Natural killer cell (primary cell): Measurements from ENCODE around the gene ELOVL1. TPM values are rescaled to one million over a fixed set of nuclear protein-coding genes. Genes with fewer than 3 reads are reported as not detected.

ENCODE experiments used
- ATAC-seq, 3 donors: fragments of 150-1000 bp in 2 of 3; fragments of 200-7000 bp in 1 of 3; cut with Tn5 transposase; 1 replicate in 1 of 3; 2 replicates in 2 of 3; pipeline ENCODE4 v1.10.0; 2021; ENCODE audit warnings: mild to moderate bottlenecking in 2 of 3, moderate library complexity in 2 of 3
- DNase-seq, 2 donors: peaks; one replicate each; pipeline versions ENCODE4 v3.0.0 to v3.0.0-alpha.2; 2013 to 2021; ENCODE audit warnings: mixed read lengths in 1 of 2
- H3K27ac ChIP-seq: one replicate; pipeline ENCODE4 v1.5.1; 2013; ENCODE audit warnings: mild to moderate bottlenecking, low read length
- H3K27me3 ChIP-seq: one replicate; pipeline ENCODE4 v1.6.1; 2013; ENCODE audit warnings: low read length; ENCODE audit not compliant: control insufficient read depth, insufficient read depth
- H3K36me3 ChIP-seq: one replicate; pipeline ENCODE4 v1.6.1; 2013; ENCODE audit warnings: low read length; ENCODE audit not compliant: control insufficient read depth, insufficient read depth
- H3K4me1 ChIP-seq: one replicate; pipeline ENCODE4 v1.6.1; 2013; ENCODE audit warnings: low read length; ENCODE audit not compliant: control insufficient read depth, insufficient read depth
- H3K4me3 ChIP-seq: one replicate; pipeline ENCODE4 v1.5.1; 2013; ENCODE audit warnings: low read length
- H3K9me3 ChIP-seq: one replicate; pipeline ENCODE4 v1.6.1; 2013; ENCODE audit warnings: low read length; ENCODE audit not compliant: control insufficient read depth, insufficient read depth
- H3K27ac Mint-ChIP-seq, 2 donors: one replicate each; pipeline ENCODE4 v1.8.0; 2022; ENCODE audit warnings: mild to moderate bottlenecking in 2 of 2, mixed read lengths in 2 of 2, moderate library complexity in 1 of 2
- H3K27me3 Mint-ChIP-seq, 2 donors: one replicate each; pipeline ENCODE4 v1.8.0; 2022; ENCODE audit warnings: low read depth in 2 of 2, mixed read lengths in 2 of 2
- H3K36me3 Mint-ChIP-seq: one replicate; pipeline ENCODE4 v1.8.0; 2022; ENCODE audit warnings: mixed read lengths
- H3K4me1 Mint-ChIP-seq, 2 donors: one replicate each; pipeline ENCODE4 v1.8.0; 2022; ENCODE audit warnings: mixed read lengths in 2 of 2
- H3K4me3 Mint-ChIP-seq: one replicate; pipeline ENCODE4 v1.8.0; 2022; ENCODE audit warnings: mild to moderate bottlenecking, moderate library complexity, mixed read lengths
- H3K9me3 Mint-ChIP-seq, 2 donors: one replicate each; pipeline ENCODE4 v1.8.0; 2022; ENCODE audit warnings: mixed read lengths in 2 of 2
- WGBS: methylation state at CpG from one replicate; pipeline ENCODE4 v1.1.7; 2013; ENCODE audit warnings: missing lambda C conversion rate; ENCODE audit not compliant: insufficient coverage; 5-methylcytosine and 5-hydroxymethylcytosine counted together
- intact Hi-C: fragments of 100-400 bp; cut with micrococcal nuclease; formaldehyde crosslinking; loops from one replicate; pipeline ENCODE4 v1.14.2; 2022
- total RNA-seq, 4 donors: library from RNA; stranded (reverse); fragments of 120-200 nt in 1 of 4; gene quantifications; one replicate each; pipeline versions ENCODE4 v1.2.3 to v1.2.4, GENCODE V29; 2013 to 2022
- TF ChIP-seq, protein P1 (sequence below): fragments of 200-600 bp; IDR thresholded peaks from one replicate; pipeline ENCODE4 v1.8.0; 2022; ENCODE audit warnings: antibody characterized with exemption

The ELOVL1 gene
- total RNA-seq, 3 donors from 2014 or later (not counting 1 experiment from before 2014, with no cell fraction given), result 53.2 to 73.0 (median 67.5) TPM

DNA sequence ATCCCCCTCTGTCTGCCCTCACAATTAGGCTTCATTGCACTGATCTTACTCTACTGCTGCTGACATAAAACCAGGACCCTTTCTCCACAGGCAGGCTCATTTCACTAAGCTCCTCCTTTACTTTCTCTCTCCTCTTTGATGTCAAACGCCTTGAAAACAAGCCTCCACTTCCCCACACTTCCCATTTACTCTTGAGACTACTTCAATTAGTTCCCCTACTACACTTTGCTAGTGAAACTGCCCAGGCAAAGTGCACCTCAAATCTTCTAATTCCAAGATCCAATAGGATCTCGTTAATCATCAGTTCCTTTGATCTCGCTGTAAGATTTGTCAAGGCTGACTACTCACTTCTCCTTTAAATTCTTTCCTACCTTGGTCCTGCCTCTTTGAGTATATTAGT is 14.9 kb downstream of the ELOVL1 start:
- peaks cover 7% of the 10 kb centered on the region for H3K4me1 ChIP-seq
- TF ChIP-seq, protein P1, sequence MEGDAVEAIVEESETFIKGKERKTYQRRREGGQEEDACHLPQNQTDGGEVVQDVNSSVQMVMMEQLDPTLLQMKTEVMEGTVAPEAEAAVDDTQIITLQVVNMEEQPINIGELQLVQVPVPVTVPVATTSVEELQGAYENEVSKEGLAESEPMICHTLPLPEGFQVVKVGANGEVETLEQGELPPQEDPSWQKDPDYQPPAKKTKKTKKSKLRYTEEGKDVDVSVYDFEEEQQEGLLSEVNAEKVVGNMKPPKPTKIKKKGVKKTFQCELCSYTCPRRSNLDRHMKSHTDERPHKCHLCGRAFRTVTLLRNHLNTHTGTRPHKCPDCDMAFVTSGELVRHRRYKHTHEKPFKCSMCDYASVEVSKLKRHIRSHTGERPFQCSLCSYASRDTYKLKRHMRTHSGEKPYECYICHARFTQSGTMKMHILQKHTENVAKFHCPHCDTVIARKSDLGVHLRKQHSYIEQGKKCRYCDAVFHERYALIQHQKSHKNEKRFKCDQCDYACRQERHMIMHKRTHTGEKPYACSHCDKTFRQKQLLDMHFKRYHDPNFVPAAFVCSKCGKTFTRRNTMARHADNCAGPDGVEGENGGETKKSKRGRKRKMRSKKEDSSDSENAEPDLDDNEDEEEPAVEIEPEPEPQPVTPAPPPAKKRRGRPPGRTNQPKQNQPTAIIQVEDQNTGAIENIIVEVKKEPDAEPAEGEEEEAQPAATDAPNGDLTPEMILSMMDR, result no peak
- no peaks in the 10 kb centered on the region for H3K9me3 Mint-ChIP-seq
- H3K27me3 Mint-ChIP-seq, result no peaks in the 10 kb centered on the region
- H3K27me3 ChIP-seq, result no peaks in the 10 kb centered on the region
- no peak overlapping the region for H3K27ac ChIP-seq
- 59% methylated on average over 2 of the region's 3 CpGs for WGBS
- no peak for ATAC-seq
- H3K4me1 Mint-ChIP-seq, result peaks cover 8 to 16% of the 10 kb centered on the region in 2 donors
- no peaks in the 10 kb centered on the region for H3K36me3 ChIP-seq
- intact Hi-C loops, result no loop called here
- H3K4me3 Mint-ChIP-seq, result no peak overlapping the region
- peak overlapping the region in 1 of 2 donors; percentile 65 for H3K27ac Mint-ChIP-seq
- no peaks in the 10 kb centered on the region for H3K9me3 ChIP-seq
- no peak for DNase-seq
- no peaks in the 10 kb centered on the region for H3K36me3 Mint-ChIP-seq
- no peak overlapping the region for H3K4me3 ChIP-seq

DNA sequence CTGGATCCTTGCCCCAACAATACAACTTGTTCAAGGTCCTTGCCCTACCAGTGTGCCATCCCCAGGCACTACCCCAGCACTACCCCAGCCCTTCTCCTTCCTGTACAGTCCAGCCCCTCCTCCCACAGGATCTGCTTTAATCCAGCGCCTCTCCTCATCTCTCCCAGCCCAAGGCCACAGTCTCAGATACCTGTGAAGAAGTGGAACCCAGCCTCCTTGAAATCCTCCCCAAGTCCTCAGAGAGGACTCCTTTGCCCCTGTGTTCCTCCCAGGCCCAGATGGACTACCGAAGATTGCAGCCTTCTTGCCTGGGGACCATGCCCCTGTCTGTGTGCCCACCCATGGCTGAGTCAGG is 15.5 kb downstream of the ELOVL1 start:
- DNase-seq, result no peak
- H3K9me3 Mint-ChIP-seq, result no peaks in the 10 kb centered on the region
- no peak for ATAC-seq
- H3K4me1 ChIP-seq, result peaks cover 4% of the 10 kb centered on the region
- WGBS, result 97% methylated on average over 2 of the region's 2 CpGs
- no peaks in the 10 kb centered on the region for H3K27me3 ChIP-seq
- no peak overlapping the region for H3K4me3 ChIP-seq
- no peak overlapping the region for H3K4me3 Mint-ChIP-seq
- peaks cover 8 to 12% of the 10 kb centered on the region in 2 donors for H3K4me1 Mint-ChIP-seq
- intact Hi-C loops, result no loop called here
- peak overlapping the region in 1 of 2 donors; percentile 65 for H3K27ac Mint-ChIP-seq
- no peaks in the 10 kb centered on the region for H3K36me3 Mint-ChIP-seq
- H3K27me3 Mint-ChIP-seq, result no peaks in the 10 kb centered on the region
- no peak overlapping the region for H3K27ac ChIP-seq
- TF ChIP-seq, protein P1, result no peak
- H3K9me3 ChIP-seq, result no peaks in the 10 kb centered on the region
- no peaks in the 10 kb centered on the region for H3K36me3 ChIP-seq

DNA sequence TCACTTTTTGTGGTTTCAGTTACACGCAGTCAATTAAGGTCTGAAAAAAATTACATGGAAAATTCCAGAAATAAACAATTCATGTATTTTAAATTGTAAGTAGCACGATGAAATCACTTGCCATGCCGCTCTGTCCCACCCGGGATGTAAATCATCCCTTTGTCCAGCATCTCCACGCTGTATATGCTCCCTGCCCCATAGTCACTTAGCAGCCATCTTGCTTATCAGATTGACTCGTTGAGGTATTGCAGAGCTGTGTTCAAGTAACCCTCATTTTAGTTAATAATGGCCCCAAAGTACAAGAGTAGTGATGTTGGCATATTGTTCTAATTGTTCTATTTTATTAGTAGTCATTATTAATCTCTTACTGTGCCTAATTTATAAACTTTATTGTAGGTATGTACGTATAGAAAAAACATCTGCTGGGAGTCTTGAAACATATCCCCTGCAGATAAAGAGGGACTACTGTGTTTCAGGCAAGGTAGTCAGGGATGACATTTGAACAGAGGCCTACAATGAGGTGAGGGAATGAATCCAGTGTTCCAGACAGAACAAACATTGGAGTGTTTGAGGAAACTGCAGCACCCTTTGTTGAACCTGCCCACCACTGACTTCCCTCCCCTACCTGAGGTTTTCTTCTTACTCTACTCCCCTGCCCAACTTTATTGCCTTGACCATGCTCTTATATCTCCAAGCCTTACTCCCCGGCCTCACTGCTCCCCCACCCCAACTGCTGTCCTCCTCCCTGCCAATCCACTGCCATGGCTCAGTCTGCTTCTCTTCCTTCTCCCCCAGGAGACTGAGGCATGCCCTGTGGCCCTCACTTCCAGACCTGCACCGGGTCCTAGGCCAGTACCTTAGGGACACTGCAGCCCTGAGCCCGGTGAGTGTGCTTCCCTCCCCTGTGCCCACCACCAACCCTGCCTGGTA is 16.1 kb downstream of the ELOVL1 start:
- 91% methylated on average over 9 of the region's 10 CpGs for WGBS
- intact Hi-C loops, result no loop called here
- H3K36me3 Mint-ChIP-seq, result no peaks in the 10 kb centered on the region

More for the DNA sequence above, 16.1 kb downstream of the ELOVL1 start:
- ATAC-seq (no peak), DNase-seq (no peak)
- H3K27me3 Mint-ChIP-seq, result no peaks in the 10 kb centered on the region
- peak overlapping the region in 1 of 2 donors; percentile 65 for H3K27ac Mint-ChIP-seq
- Histone ChIP-seq H3K9me3 (no peaks in the 10 kb centered on the region), H3K4me1 (peaks cover 4% of the 10 kb centered on the region), H3K36me3 (no peaks in the 10 kb centered on the region), H3K27me3 (no peaks in the 10 kb centered on the region), H3K4me3 (no peak overlapping the region), H3K27ac (no peak overlapping the region)
- H3K4me1 Mint-ChIP-seq, result peaks cover 8 to 12% of the 10 kb centered on the region in 2 donors
- TF ChIP-seq, protein P1, result no peak
- no peak overlapping the region for H3K4me3 Mint-ChIP-seq
- no peaks in the 10 kb centered on the region for H3K9me3 Mint-ChIP-seq
